ENCODE results near the gene SYTL5.

SYTL5 gene

DNA sequence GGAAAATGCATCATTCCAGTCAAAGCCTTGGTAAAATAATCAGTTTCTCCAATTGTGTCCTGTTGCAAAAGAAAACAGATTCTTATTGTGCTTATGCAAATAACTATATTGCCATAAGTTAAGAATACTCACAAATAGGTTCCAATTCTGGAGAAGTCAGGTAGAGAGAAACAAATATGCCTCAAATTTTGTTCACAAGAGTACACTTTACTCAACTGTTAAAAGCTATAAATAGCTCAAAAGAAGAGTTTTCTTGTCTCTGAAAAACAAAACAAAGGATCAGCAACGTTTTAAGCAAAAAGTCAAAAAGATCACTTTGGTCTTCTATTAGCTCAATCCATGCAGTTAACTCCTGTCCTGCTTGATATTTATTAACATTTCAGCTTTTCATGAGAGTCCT lies 21.9 kb downstream of the SYTL5 start:
- no peak for DNase-seq (ENCODE audit: low spot score)

DNA sequence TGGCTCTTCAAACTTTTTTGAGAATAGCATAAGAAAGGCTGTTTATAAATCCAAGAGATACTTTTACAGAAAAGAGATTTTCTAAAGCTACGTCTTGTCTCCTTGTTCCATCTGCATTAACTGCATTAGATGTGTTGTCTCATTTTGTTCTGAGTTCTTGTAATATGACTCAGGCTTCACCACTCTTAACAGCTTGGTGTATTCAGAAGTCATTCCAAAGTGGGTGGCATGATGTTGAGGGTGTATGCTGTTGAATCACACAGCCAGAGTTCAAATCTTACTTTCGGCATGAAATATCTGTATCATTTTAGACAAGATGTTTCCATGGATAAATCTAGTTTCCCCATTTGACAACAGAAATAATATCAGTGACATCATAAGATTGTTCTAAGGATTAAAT lies 30.1 kb downstream of the SYTL5 start:
- DNase-seq (ENCODE audit: low spot score): no peak

DNA sequence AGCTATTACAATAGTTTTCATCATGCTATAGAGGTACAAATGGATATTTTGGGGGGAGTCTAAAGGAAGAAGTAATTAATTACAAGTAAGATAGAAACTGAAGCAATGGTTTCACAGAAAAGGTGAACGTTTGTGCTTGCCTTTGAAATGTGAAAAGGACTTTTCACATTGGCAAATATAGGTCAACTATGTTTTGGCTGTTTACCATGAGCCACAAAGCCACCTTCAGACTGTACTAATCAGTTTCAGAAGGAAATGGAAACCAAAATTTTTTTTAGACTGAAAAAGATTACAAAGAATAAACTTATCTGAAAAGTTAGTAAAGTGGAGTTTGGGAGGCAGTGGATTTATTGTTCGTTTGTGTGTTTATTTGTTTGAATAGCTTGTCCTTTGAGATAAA lies 32.1 kb downstream of the SYTL5 start:
- no peak for DNase-seq (ENCODE audit: low spot score)

DNA sequence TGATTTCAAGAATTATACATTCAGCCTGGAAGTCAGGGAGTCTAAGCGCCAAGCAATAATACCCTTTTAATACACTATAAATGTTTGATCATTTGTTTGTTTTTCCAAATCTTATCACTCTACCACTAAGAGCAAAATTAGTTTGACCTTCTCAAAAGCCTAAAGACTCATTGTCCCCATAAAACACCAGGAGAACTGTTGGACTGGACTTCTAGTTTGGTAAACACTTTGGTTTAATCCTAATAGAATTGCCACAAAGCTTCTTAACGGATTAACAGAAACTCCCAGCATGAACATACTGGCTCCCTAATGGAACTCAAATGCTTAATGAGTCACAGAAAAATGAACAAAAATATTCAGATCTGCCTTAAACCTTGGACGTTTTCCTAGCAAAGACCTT lies 34.9 kb downstream of the SYTL5 start:
- no peak for DNase-seq (ENCODE audit: low spot score)

DNA sequence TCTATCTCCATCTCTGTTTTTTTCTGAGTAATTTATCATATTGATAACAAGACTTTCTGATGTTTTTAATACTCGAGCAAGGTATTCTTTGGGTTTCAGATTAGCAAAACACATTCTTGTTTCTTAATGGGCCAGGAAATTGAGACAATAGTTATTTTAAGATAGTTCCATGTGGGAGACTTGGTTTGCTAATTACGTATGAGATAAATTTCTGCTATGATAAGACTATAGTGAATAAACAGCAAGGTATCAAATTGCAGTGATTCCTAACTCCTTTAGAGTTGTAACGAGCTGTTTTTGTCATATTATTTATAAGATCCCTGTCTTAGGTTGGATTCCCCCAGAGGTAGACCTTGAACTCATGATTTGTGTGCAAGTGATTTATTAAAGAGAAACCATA lies 38.3 kb downstream of the SYTL5 start:
- DNase-seq (ENCODE audit: low spot score): no peak

DNA sequence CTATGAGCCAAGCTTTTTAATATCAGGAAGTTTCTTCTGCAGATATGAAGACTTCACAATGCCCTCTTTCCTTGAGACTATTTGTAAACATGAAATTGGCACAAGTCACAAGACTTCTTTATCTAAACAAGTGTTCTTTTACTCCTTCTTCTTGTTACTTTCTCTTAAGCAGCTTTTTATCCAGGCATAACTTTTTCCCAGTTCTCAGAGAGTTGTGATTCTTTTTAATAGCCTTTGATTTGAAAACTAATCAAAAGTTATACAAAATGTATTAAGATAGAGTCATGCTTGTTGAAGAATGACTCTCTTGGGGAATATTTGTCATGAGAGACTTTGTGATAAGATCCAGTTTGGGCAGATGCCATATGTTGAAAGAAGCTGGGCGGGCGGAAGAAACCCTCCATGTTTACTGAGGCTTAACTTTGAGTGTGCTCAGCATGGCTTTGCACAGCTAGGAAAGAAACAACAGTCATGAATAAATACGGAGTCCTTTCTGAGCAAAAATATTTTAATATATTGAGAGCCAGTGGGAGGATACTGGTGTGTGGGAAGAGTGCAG lies 39.3 kb downstream of the SYTL5 start:
- DNase-seq (ENCODE audit: low spot score): no peak

DNA sequence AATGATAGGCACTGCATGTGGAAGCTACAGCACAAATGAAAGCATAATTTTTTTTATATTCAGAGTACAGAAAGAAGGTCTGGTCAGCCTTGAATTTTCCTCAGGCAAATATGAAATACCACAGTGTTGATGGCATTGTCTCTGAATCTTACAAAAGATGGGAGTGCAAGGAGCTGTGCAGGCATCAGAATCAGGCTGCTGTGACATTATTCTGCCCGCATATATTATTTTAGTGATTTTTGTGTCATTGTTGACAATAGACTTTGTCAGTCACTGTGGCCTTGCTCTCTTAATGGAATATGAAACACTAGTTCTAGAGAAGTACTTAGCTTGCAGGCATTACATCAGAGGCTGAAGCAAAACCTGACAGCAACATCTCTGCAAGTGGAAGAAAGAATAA lies 42.5 kb downstream of the SYTL5 start:
- no peak for DNase-seq (ENCODE audit: low spot score)

DNA sequence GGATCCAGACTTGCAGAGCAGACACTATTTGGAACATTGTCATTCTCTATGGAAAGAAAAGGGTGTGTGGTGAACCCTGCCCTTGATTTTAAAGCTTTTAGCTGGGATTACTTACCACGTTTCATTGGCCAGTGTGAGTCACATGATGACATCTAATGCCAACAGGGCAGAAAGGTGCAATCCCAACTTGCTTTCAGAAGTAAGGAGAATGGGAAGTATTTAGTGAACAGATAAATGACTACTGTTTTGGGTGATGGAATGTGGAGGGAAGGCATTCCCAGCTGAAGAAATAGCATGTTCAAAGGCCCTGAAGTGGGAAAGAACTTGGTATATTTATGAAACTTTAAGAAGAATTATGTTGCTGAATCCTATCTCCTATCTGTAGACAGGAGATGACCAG lies 44.5 kb downstream of the SYTL5 start:
- DNase-seq (ENCODE audit: low spot score): no peak

DNA sequence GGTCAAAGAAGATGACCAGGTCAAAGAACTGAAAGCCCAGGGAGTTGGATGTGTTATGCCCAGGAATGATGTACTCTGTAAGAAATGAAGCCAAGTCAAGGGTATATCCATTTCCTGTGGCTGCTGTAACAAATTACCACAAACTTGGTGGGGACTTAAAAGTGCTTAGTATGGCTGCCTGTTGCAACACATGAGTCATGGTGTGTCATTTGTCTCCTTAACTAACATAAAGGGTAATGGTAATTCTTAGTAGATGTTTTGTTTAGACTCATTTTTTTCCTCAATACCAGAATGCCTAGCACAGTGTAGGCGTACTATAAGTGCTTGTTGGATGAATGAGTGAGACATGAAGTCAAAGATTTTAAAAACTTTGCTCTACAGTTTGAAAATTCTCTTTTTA lies 45.7 kb downstream of the SYTL5 start:
- DNase-seq (ENCODE audit: low spot score): no peak

DNA sequence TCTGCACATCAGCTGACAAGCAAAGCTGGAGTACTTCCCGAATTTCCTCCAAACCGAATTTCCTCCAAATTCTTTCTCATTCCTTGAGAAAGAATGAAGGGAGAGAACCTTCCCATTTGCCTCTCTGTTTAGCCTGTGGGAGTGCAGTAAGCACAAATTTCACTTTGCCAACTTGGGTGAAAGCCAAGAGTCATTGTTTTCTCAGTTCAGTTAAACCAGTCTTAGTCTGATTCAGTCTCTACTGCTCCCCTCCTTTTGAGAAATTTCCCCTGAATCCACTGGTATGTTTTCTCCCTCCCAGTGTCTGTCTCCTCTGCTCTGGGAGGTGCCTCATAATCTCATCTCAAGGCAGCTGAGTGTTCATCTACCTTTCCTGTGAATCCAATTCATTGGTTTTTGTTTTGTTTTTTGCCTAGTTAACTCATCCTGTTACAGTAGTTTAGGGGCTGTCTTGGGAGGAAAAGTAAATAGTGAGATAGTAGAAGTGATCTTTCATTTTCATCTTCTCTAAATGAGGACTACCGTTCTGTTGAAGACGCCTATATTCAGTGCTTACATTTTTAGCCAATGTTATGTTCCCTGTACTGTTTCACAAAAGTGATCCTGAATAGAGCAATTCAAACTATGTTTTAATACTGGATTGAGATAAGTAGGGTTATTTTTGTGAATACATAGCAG lies 49.0 kb downstream of the SYTL5 start:
- no peak for DNase-seq (ENCODE audit: low spot score)

DNA sequence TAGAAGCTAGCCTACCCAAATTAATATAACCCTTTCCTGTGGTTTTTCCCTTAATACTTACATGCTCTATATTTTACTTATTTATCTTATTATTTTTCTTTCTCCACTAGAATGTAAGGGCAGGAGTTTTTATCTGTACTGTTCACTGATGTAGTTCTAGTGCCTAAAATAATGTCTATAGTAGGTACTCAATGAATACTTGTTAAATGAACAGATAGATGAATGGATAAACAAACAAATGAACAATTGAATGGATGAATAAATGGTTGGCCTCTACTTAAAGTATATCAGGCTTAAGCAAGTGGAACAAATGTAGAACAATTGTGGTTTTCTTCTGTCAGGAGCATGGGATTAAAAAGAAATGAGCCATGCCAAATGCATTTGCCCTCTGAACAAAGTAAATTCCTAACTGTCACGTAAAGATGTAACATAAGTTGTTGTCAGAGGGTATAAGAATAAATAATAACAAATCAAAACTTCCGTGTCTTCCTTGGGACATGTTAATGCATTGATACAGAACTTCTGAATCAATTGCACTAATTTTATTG lies 54.1 kb downstream of the SYTL5 start:
- no peak for DNase-seq (ENCODE audit: low spot score)

DNA sequence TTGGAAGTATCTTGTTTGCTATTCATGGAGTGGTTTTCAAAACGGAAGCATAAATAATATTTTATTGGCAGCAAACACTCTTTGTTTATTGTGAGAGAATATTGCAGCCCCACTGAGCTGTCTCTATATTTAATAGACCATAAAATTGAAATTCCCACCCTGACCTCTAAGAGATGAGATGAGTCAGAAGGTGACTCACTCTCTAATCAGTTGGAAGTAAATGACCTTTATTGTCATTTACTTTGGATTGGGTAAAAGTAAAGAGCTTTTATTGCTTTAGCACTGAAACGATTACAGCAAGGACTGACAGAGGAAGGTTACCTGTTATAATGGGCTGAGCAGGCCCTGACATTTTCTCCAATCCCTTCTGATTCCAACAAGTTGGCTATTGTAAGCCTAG lies 55.0 kb downstream of the SYTL5 start:
- no peak for DNase-seq (ENCODE audit: low spot score)

DNA sequence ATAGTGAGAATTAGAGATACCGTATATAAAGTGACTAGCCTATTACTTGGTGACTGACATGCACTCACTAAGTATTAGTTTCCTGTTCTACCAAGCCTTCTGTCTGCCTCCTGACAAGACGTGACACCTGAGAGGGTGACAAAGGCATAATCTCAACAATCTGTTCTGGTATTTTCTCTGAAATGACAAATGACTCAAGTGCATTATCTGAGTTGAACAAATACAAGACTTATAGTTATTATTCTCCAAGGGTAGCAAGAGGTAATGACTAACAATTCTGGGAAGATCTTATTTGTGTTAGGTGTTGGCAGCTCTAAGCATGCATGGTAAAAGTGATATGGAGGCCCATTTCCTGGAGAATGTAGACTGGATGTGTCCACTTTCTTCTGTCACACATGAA lies 60.6 kb downstream of the SYTL5 start:
- DNase-seq (ENCODE audit: low spot score): no peak

DNA sequence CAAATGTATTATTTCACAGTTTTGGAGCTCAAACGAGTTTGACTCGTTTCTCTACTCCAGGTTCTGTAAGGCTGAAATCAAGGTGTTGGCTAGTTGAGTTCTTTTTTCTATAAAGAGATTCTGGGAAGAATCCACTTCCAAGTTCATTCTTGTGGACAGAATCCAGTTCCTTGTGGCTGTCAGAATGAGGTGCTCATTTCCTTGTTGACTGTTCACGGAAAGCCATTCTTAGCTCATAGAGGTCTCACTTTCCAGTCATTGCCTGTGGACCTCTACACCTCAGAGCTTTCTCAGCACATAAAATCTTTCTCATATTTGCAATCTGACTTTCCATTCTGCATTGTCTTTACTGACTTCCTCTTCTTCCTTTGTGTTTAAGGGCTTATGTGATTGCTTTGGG lies 62.9 kb downstream of the SYTL5 start:
- no peak for DNase-seq (ENCODE audit: low spot score)

DNA sequence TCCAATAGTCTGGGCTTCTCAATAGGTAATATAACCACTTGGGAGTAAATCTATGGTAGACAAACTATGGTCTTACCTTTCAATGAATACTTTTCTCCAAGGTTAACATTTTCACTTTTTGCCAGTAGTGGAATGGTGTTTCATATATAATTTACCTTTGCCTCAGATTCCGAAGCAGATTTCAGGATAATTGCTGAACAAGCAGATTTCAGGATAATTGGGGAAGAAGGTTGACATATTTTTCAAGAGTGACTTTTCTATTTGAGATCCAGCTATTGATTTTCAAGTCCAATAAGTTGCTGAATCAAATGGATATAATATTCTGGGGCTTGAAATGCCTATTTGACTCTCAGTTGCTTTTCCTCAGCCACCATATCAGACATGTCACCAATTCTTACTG lies 63.6 kb downstream of the SYTL5 start:
- DNase-seq (ENCODE audit: low spot score): no peak

DNA sequence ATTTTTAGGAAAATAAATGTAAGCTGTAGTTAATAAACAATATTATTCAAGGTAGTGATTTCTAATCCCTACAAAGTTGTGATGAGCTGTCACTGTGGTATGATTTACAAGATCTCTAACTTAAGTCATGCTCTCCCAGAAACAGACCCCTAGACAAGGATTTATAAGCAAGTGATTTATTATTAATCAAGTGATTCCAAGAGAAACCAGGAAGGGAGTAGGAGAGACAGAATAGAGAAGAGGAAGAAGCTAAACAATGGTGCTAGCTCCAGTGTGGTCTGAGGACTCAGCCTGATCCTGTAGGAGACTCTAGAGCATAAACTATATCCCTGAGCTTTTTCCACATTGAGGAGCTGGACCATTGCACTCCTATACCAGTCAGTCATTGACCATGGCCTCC lies 73.1 kb downstream of the SYTL5 start:
- DNase-seq (ENCODE audit: low spot score): no peak

DNA sequence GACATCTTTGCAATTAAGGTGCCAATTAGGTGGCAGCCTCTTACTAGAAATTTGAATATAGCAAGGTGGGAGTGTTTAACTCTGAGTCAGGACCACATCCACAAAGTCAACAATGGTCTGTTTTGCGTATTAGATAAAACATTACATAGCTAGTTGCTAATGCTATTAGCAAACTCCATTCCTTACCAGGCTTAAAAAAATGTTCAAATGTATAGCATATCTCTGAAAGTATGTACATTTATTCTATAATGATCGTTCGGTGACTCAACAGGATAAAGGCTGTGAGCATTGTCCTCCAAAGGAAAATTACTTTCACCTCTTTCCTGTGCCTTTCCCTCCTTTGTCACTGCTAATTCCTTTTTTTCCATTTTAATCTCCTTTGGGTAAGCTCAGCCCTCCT lies 74.5 kb downstream of the SYTL5 start:
- DNase-seq (ENCODE audit: low spot score): no peak

DNA sequence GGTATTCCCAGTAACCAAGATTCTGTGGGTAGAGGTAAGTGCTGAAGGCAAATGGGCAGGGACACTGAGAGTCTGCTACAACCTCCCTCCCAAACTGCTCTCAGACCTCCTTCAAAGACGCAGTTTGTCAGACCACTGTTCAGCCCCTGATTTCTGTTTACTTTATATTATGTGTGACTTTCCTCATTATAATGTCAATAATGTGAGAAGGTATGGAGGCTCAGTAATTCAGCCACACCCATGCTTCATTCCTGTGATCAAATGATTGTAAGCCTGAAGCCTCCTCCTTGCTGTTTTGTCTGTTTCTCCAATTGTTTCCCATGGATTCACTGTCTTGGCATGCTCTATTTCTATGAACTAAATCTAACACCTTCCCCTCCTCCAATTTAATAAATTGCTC lies 75.6 kb downstream of the SYTL5 start:
- DNase-seq (ENCODE audit: low spot score): no peak

DNA sequence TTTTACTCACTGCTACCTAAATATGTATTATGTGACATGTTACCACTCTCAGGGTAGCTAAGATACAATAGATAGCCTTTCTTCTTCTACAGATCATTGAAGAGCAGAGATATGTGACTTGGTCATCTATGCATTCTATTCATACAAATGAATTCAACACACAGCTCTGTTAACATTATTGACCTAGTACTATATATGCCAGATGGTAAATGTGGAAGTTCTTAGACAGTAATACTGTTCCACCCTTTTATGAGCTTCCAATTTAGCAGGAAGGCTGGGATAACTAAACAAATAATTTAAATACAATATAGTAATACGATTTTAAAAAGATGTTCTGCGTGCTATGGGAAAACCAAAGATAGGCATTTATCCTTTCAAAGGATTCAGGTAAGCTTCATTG lies 76.0 kb downstream of the SYTL5 start:
- DNase-seq (ENCODE audit: low spot score): no peak

DNA sequence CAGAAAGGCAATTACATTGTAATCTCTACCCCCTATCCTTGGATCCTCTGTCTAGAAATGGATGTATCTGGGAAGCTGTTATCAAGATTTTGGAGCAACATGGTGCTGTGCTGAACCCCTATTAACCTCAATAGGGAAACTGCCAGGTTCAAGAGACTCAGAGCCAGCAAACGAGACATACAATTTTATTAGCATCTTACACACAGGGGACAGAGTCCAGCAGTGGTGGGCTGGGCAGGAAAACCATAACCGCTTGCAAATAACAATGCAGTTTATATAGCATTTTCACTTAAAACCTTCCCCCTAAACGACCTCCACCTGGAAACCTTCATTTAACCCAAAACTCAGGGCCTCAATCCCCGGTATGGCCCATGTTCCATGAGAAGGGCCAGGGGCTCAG lies 79.5 kb downstream of the SYTL5 start:
- no peak for DNase-seq (ENCODE audit: low spot score)

DNA sequence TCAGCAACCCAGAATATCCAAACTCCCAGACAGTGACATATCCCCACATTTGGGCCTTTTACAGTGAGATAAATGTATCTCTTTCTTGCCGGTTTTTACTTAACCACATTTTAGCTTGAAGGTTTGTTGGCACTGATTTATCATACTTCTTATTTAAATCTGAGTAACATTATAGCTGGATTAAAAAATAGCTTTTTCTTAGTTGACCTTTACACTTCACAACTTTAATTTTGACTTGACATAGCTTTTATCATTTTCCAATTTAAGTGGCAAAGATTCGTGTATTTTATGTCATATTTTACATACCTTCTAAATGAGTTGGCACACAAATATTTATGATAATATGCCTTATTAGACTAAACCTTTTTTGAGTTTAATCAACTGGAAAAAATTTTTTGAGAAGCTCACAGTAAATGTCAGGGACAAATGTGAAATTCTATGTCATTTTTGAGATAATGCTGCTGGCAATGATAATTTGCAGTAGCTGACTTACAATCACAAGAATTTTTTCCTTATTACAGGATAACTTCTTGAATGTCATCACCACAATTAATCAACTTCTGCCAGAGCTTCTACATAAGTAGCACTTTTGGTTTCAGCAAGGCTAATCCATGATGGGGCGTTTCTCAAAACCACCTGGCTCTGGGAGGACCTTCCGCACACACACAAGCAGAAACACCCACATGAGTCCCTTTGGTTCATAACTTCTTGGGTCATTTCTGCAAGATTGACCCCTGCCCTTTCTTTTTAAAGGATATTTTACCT lies 80.3 kb downstream of the SYTL5 start:
- no peak for DNase-seq (ENCODE audit: low spot score)

DNA sequence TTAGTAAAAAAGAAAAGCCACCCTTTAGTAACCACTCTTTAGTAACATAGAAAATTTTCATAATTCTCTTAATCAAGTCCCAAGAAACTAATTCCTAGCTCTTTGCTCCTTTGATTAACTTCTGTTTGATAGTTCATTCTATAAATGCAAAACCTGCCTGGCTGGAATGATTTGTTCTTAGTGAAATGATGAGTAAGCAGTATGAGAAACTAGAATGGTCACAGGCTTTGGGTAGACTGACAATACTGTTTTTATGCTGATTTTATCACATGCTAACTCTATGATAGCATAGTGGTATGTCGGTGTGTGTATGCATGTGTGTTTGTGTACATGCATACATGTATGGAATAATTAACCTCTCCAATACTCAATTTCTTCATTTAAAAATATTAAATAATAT lies 81.2 kb downstream of the SYTL5 start:
- no peak for DNase-seq (ENCODE audit: low spot score)

DNA sequence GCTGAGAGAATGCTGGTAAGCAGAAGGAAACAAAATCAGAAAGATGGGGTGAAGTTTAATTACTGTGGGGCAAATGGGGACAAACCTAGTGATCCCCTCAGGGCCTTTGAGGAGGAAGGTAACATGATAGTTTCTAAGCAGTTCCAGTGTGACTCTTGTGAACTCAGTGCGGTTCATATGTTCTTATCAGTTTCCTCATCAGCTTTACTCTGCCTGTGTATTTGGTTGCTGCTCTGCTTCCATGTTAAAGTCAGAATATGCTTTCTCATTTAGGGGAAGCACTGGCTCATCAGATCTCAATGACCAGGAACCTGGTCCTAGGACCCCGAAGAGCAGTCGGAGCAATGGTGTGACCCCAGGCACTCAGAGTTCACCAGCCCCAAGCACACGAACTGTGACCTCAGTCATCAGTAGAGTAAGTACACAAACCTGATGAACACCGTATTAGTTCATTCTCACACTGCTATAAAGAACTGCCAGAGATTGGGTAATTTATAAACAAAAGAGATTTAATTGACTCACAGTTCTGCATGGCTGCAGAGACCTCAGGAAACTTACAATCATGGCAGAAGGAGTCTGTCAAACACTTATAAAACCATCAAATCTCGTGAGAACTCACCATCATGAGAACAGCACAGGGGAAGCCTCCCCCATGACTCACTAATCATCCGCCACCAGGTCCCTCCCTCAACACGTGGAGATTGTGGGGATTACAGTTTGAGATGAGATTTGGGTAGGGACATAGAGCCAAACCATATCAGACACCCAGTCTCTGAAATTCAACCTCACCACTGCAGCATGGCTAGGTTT lies 83.0 kb downstream of the SYTL5 start:
- no peak for DNase-seq (ENCODE audit: low spot score)
